ENCODE results near the gene TNFRSF18.

Gene TNFRSF18

DNA sequence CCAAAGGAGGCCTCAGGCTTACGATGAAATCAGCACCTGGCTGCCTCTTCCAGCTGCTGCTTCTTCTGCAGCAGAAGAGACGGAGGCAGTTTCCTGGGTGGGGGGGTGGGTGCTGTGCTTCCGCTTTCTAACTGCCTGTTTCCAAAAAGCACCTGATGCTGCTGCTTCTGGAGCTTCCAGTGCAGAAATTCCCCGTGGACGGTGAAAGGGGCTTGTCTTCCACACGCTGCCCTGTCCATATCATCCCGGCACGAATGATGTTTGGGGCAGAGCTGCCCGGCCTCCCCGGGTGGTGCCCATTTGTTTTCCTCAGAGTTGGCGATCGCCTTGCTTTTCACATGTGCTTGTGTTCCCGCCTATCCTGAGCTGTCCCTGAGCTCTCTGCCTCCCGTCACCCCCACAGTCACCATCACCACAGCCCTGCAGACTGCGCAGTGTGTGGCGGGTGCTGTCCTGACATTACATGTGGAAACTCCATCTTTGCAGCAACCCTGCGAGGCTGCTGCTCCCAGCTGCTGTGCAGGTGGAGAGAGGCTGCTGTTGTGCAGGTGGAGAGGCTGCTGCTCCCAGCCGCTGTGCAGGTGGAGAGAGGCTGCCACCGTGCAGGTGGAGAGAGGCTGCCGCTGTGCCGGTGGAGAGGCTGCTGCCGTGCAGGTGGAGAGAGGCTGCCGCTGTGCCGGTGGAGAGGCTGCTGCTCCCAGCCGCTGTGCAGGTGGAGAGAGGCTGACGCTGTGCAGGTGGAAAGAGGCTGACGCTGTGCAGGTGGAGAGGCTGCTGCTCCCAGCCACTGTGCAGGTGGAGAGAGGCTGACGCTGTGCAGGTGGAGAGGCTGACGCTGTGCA is 30.9 kb downstream of the TNFRSF18 start:
- Histone ChIP-seq H3F3A (ENCODE audit: insufficient read depth, low read length) (no peaks in the 10 kb centered on the region), H3K4me3 (ENCODE audit: low read length) (no peak overlapping the region), H3K36me3 (replicated peaks; ENCODE audit: insufficient read depth, low read length) (no peaks in the 10 kb centered on the region), H3K9me3 (replicated peaks; ENCODE audit: insufficient read depth, low read length) (no peaks in the 10 kb centered on the region), H2AFZ (ENCODE audit: low read length) (no peak overlapping the region), H3K79me2 (ENCODE audit: low read length) (no peaks in the 10 kb centered on the region), H3K4me1 (ENCODE audit: low read length) (no peaks in the 10 kb centered on the region), H3K9ac (ENCODE audit: low read length) (no peak overlapping the region), H3K27ac (ENCODE audit: low read length) (no peak overlapping the region), H4K20me1 (ENCODE audit: insufficient read depth, low read length) (no peaks in the 10 kb centered on the region), H3K9me2 (replicated peaks; ENCODE audit: insufficient read depth, low read length) (no peaks in the 10 kb centered on the region), H3K27me3 (replicated peaks; ENCODE audit: insufficient read depth, low read length) (peaks cover 94% of the 10 kb centered on the region), H3K4me2 (ENCODE audit: low read depth, low read length) (no peak overlapping the region)
- DNase-seq: no peak
- TF ChIP-seq EZH2phosphoT487 (IDR thresholded peaks at IDR 0.05; ENCODE audit: low read length) (no peak), EZH2 (optimal IDR thresholded peaks at IDR 0.05; ENCODE audit: low read depth, low read length) (no peak)
- TF ChIP-seq, protein P1, sequence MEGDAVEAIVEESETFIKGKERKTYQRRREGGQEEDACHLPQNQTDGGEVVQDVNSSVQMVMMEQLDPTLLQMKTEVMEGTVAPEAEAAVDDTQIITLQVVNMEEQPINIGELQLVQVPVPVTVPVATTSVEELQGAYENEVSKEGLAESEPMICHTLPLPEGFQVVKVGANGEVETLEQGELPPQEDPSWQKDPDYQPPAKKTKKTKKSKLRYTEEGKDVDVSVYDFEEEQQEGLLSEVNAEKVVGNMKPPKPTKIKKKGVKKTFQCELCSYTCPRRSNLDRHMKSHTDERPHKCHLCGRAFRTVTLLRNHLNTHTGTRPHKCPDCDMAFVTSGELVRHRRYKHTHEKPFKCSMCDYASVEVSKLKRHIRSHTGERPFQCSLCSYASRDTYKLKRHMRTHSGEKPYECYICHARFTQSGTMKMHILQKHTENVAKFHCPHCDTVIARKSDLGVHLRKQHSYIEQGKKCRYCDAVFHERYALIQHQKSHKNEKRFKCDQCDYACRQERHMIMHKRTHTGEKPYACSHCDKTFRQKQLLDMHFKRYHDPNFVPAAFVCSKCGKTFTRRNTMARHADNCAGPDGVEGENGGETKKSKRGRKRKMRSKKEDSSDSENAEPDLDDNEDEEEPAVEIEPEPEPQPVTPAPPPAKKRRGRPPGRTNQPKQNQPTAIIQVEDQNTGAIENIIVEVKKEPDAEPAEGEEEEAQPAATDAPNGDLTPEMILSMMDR (IDR thresholded peaks at IDR 0.05; ENCODE audit: low read length): no peak

DNA sequence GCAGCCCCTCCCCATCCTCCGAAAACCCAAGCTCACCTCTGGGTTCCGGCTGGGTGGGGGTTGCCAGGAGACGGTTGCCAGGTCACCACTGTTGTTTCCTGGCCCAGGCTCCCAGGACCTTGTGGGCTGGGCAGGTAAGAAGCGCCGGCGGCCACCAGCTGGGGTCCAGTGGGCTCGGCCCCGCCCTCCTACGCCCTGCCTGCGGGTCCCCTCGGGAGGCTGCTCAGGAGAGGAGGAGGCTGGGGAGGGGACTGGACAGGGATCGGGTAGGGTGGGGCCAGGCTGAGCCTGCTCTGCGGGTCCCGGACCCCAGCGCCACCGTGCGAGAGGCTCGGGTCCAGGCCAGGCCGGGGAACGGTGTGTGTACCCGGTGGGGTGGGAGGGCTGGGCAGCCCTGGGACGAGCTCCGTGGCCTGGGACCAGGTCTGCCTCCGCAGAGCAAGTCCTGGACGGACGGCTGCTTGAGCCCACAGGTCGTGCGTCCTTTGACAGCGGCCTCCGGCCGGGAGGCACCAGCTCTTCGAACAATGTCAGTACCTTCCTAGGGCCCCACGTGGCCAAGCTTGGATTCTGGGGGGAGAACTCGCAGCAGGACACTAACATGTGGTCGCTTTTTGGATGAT is 32.5 kb downstream of the TNFRSF18 start, which contains the start of gene TTLL10:
Gene TTLL10 (plus strand): TSS at position 88 of the 623 bp plus-strand sequence. CDS start 5,336 bp downstream, outside the sequence.
- Histone ChIP-seq H3K4me2 (ENCODE audit: low read depth, low read length) (no peak within 1 kb of the TSS), H2AFZ (ENCODE audit: low read length) (no peak within 1 kb of the TSS), H3K9me3 (replicated peaks; ENCODE audit: insufficient read depth, low read length) (no peaks in the 10 kb centered on the region), H3F3A (ENCODE audit: insufficient read depth, low read length) (no peaks in the 10 kb centered on the region), H3K4me1 (ENCODE audit: low read length) (no peaks in the 10 kb centered on the region), H3K4me3 (ENCODE audit: low read length) (no peak within 1 kb of the TSS), H3K79me2 (ENCODE audit: low read length) (no peaks in the 10 kb centered on the region), H3K9me2 (replicated peaks; ENCODE audit: insufficient read depth, low read length) (no peaks in the 10 kb centered on the region), H3K36me3 (replicated peaks; ENCODE audit: insufficient read depth, low read length) (no peaks in the 10 kb centered on the region), H3K9ac (ENCODE audit: low read length) (no peak within 1 kb of the TSS), H4K20me1 (ENCODE audit: insufficient read depth, low read length) (no peaks in the 10 kb centered on the region), H3K27ac (ENCODE audit: low read length) (no peak within 1 kb of the TSS), H3K27me3 (replicated peaks; ENCODE audit: insufficient read depth, low read length) (peaks cover 94% of the 10 kb centered on the region)
- no peak for DNase-seq
- TF ChIP-seq, protein P1 (IDR thresholded peaks at IDR 0.05; ENCODE audit: low read length): no peak
- TF ChIP-seq EZH2 (optimal IDR thresholded peaks at IDR 0.05; ENCODE audit: low read depth, low read length) (no peak), EZH2phosphoT487 (IDR thresholded peaks at IDR 0.05; ENCODE audit: low read length) (no peak)

DNA sequence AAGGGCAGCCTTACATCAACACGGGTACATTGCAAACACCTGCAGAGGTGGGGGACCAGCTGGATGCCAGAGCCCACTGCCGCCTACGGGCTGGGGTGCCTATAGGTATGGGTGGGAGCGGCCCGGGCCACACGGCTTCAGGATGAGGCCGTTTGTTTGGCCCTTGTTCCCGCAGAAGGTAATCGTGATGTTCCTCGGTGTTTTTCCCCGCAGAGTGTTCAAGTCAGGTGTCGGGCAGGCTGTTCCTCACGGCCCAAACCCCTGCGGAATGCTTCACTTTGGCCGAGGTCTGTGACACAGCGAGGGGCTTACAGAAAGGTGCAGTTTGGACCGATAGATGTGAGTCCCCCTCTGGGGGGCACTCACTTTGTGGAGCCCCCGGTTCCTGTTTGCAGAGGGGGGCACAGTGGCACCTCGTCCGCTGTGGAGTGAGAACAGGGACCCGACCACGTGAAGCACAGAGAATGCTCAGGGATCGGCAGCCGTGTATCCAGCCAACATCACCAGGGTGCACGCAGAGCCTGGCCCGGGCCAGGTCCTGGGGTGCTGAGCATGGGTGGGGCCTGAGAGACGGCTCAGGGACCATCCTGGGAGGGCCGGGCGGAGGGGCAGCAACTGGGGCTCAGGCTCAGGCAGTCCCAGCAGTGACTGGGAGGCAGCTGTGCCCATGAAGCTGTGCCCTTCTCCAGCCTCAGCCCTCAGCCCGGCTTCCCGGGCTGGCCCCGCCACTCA is 33.2 kb downstream of the TNFRSF18 start:
- Histone ChIP-seq H3K36me3 (replicated peaks; ENCODE audit: insufficient read depth, low read length) (no peaks in the 10 kb centered on the region), H3K9me3 (replicated peaks; ENCODE audit: insufficient read depth, low read length) (no peaks in the 10 kb centered on the region), H3F3A (ENCODE audit: insufficient read depth, low read length) (no peaks in the 10 kb centered on the region), H3K4me3 (ENCODE audit: low read length) (no peak overlapping the region), H3K27me3 (replicated peaks; ENCODE audit: insufficient read depth, low read length) (peaks cover 94% of the 10 kb centered on the region), H3K4me2 (ENCODE audit: low read depth, low read length) (no peak overlapping the region), H3K27ac (ENCODE audit: low read length) (no peak overlapping the region), H3K9me2 (replicated peaks; ENCODE audit: insufficient read depth, low read length) (no peaks in the 10 kb centered on the region), H3K9ac (ENCODE audit: low read length) (no peak overlapping the region), H3K4me1 (ENCODE audit: low read length) (no peaks in the 10 kb centered on the region), H4K20me1 (ENCODE audit: insufficient read depth, low read length) (no peaks in the 10 kb centered on the region), H3K79me2 (ENCODE audit: low read length) (no peaks in the 10 kb centered on the region), H2AFZ (ENCODE audit: low read length) (no peak overlapping the region)
- TF ChIP-seq EZH2phosphoT487 (IDR thresholded peaks at IDR 0.05; ENCODE audit: low read length): peak; percentile 27; the same call in 1 of the 2 replicates
- TF ChIP-seq, protein P1 (IDR thresholded peaks at IDR 0.05; ENCODE audit: low read length): no peak
- no peak for TF ChIP-seq EZH2 (optimal IDR thresholded peaks at IDR 0.05; ENCODE audit: low read depth, low read length)
- DNase-seq: no peak
